Sigmoid colon (tissue), 7 donors: ENCODE results near the gene SLCO3A1. TPM values are rescaled to one million over a fixed set of nuclear protein-coding genes. Genes with fewer than 3 reads are reported as not detected.

ENCODE experiments used
- DNase-seq: peaks from one replicate; pipeline ENCODE4 v3.0.0-alpha.2; 2019
- H3K27ac ChIP-seq, 4 donors: fragments of 200-600 bp; sonication (generic); one replicate each; pipeline ENCODE4 v1.5.1; 2016 to 2019; ENCODE audit warnings: mild to moderate bottlenecking in 1 of 4
- H3K27me3 ChIP-seq, 3 donors: fragments of 200-600 bp; sonication (generic); one replicate each; pipeline ENCODE4 v1.5.1; 2019; ENCODE audit warnings: mild to moderate bottlenecking in 1 of 3
- H3K36me3 ChIP-seq, 4 donors: fragments of 200-600 bp; sonication (generic); one replicate each; pipeline ENCODE4 v1.5.1; 2016 to 2019
- H3K4me1 ChIP-seq, 4 donors: fragments of 200-600 bp; sonication (generic); one replicate each; pipeline ENCODE4 v1.5.1; 2017 to 2019
- H3K4me3 ChIP-seq, 4 donors: fragments of 200-600 bp; sonication (generic); one replicate each; pipeline ENCODE4 v1.5.1; 2017 to 2019; ENCODE audit warnings: mild to moderate bottlenecking in 2 of 4, moderate library complexity in 1 of 4
- H3K9me3 ChIP-seq, 4 donors: fragments of 200-600 bp in 3 of 4; sonication (generic) in 3 of 4; one replicate each; pipeline versions ENCODE4 v1.5.1 to v1.6.1; 2013 to 2019
- CTCF ChIP-seq, 4 experiments: fragments of 450-650 bp in 3 of 4; fragments of 200-600 bp in 1 of 4; IDR thresholded peaks; one replicate each; pipeline ENCODE4 v1.5.1; 2016 to 2019; ENCODE audit warnings: antibody characterized with exemption in 4 of 4, mild to moderate bottlenecking in 3 of 4, moderate library complexity in 2 of 4
- EP300 ChIP-seq, 4 donors: sonication (generic); formaldehyde crosslinking; IDR thresholded peaks; one replicate each; pipeline ENCODE4 v1.6.1; 2017; ENCODE audit warnings: antibody characterized with exemption in 4 of 4
- POLR2A ChIP-seq, 2 donors: fragments of 450-650 bp; IDR thresholded peaks; one replicate each; pipeline ENCODE4 v1.6.1; 2016; ENCODE audit warnings: antibody characterized with exemption in 2 of 2, mild to moderate bottlenecking in 2 of 2, moderate library complexity in 2 of 2
- POLR2AphosphoS5 ChIP-seq, 4 donors: sonication (generic); formaldehyde crosslinking; IDR thresholded peaks; one replicate each; pipeline ENCODE4 v1.6.1; 2017; ENCODE audit warnings: antibody characterized with exemption in 4 of 4
- WGBS, 2 donors: extraction: QIAGEN DNeasy Blood & Tissue Kit; methylation state at CpG; one replicate each; pipeline ENCODE4 v1.1.7; 2013; 5-methylcytosine and 5-hydroxymethylcytosine counted together
- intact Hi-C: fragments of 100-400 bp; cut with DNase I; formaldehyde crosslinking; loops from one replicate; pipeline ENCODE4 v1.15.1; 2023
- polyA plus RNA-seq, 3 donors: library from polyadenylated mRNA; stranded (reverse); fragments of 200-250 nt; gene quantifications; one replicate each; pipeline ENCODE4 v1.2.3, GENCODE V29; 2013
- total RNA-seq, 4 donors: library from RNA; depleted of rRNA; stranded (reverse); fragments of >200 nt; gene quantifications; one replicate each; pipeline ENCODE4 v1.1.0, GENCODE V29; 2016
- donor health status: healthy with polysubstance abuse.
- donor health status: Bipolar disorder and iron deficiency.
- donor health status: healthy.

SLCO3A1 gene
- total and polyA plus RNA-seq, 7 donors: 1.4 to 10.5 (median 4.6) TPM

- Histone ChIP-seq H3K27me3 (no peaks in the 10 kb centered on the region), H3K27ac (no peak overlapping the region), H3K4me1 (no peaks in the 10 kb centered on the region), H3K36me3 (no peaks in the 10 kb centered on the region), H3K9me3 (no peaks in the 10 kb centered on the region), H3K4me3 (no peak overlapping the region)
- no peak for DNase-seq
- intact Hi-C loops: no loop called here
- 88 to 92% methylated on average over 2 of the region's 2 CpGs for whole genome bisulfite sequencing, 2 donors
- TF ChIP-seq POLR2AphosphoS5 (IDR thresholded peaks at IDR 0.05) (no peak), EP300 (IDR thresholded peaks at IDR 0.05) (no peak), POLR2A (IDR thresholded peaks at IDR 0.05) (no peak), CTCF (IDR thresholded peaks at IDR 0.05) (no peak)
These were observed 166.7 kb downstream of the SLCO3A1 start for GRCh38 chr15:92020207-92020606.

- Histone ChIP-seq H3K27ac (no peak overlapping the region), H3K9me3 (no peaks in the 10 kb centered on the region), H3K27me3 (no peaks in the 10 kb centered on the region), H3K4me3 (no peak overlapping the region), H3K36me3 (no peaks in the 10 kb centered on the region), H3K4me1 (no peaks in the 10 kb centered on the region)
- WGBS, 2 donors: 92 to 94% methylated on average over 3 of the region's 3 CpGs
- no peak for TF ChIP-seq CTCF (IDR thresholded peaks at IDR 0.05)
- TF ChIP-seq POLR2AphosphoS5 (IDR thresholded peaks at IDR 0.05): no peak
- no peak for TF ChIP-seq EP300 (IDR thresholded peaks at IDR 0.05)
- no peak for TF ChIP-seq POLR2A (IDR thresholded peaks at IDR 0.05)
- DNase-seq: no peak
- intact Hi-C loops: no loop called here
These were observed 167.3 kb downstream of the SLCO3A1 start for GRCh38 chr15:92020804-92021203.

- DNase-seq: no peak
- Histone ChIP-seq H3K27ac (no peak overlapping the region), H3K36me3 (no peaks in the 10 kb centered on the region), H3K4me1 (no peaks in the 10 kb centered on the region), H3K4me3 (no peak overlapping the region), H3K9me3 (no peaks in the 10 kb centered on the region), H3K27me3 (no peaks in the 10 kb centered on the region)
- 15 to 42% methylated on average over 5 of the region's 5 CpGs for WGBS, 2 donors
- no peak for TF ChIP-seq POLR2A (IDR thresholded peaks at IDR 0.05)
- TF ChIP-seq POLR2AphosphoS5 (IDR thresholded peaks at IDR 0.05): no peak
- no peak for TF ChIP-seq EP300 (IDR thresholded peaks at IDR 0.05)
- TF ChIP-seq CTCF (IDR thresholded peaks at IDR 0.05): no peak
- intact Hi-C loops: no loop called here
These were observed 168.3 kb downstream of the SLCO3A1 start for GRCh38 chr15:92021792-92022191.

GRCh38 chr15:92023965-92024364, 170.5 kb downstream of the SLCO3A1 start:
- 88 to 91% methylated on average over 1 of the region's 1 CpG for WGBS, 2 donors
- Histone ChIP-seq H3K36me3 (no peaks in the 10 kb centered on the region), H3K4me1 (no peaks in the 10 kb centered on the region), H3K27me3 (no peaks in the 10 kb centered on the region), H3K27ac (no peak overlapping the region), H3K4me3 (no peak overlapping the region), H3K9me3 (no peaks in the 10 kb centered on the region)
- TF ChIP-seq CTCF (IDR thresholded peaks at IDR 0.05): no peak
- no peak for TF ChIP-seq POLR2A (IDR thresholded peaks at IDR 0.05)
- no peak for TF ChIP-seq EP300 (IDR thresholded peaks at IDR 0.05)
- no peak for TF ChIP-seq POLR2AphosphoS5 (IDR thresholded peaks at IDR 0.05)
- intact Hi-C loops: no loop called here
- no peak for DNase-seq

- Histone ChIP-seq H3K4me3 (no peak overlapping the region), H3K36me3 (no peaks in the 10 kb centered on the region), H3K4me1 (no peaks in the 10 kb centered on the region), H3K27ac (no peak overlapping the region), H3K27me3 (no peaks in the 10 kb centered on the region), H3K9me3 (no peaks in the 10 kb centered on the region)
- DNase-seq: no peak
- no peak for TF ChIP-seq POLR2AphosphoS5 (IDR thresholded peaks at IDR 0.05)
- TF ChIP-seq EP300 (IDR thresholded peaks at IDR 0.05): no peak
- no peak for TF ChIP-seq CTCF (IDR thresholded peaks at IDR 0.05)
- TF ChIP-seq POLR2A (IDR thresholded peaks at IDR 0.05): no peak
- intact Hi-C loops: no loop called here
- WGBS, 2 donors: 18 to 69% methylated on average over 10 of the region's 10 CpGs
These were observed 172.3 kb downstream of the SLCO3A1 start for GRCh38 chr15:92025706-92026270.
